ENCODE measurements around the gene RPS15.

RPS15 gene

GRCh38 chr19:1465191-1466016 is 27.2 kb downstream of the RPS15 start:
- TF ChIP-seq CTCF (IDR thresholded peaks at IDR 0.05) = peak; percentile 24 to 37
- H3K4me3 ChIP-seq = no peak overlapping the region
- H3K9me3 ChIP-seq = no peaks in the 10 kb centered on the region
- H3K27ac ChIP-seq = no peak overlapping the region
- peaks cover 8 to 10% (median 10%) of the 10 kb centered on the region in 3 donors for H3K36me3 ChIP-seq
- intact Hi-C loops (cut with DNase I; ENCODE audit: low total_unique reads) = no loop called here
- H3K4me1 ChIP-seq = peaks cover 2 to 53% (median 49%) of the 10 kb centered on the region in 4 donors
- no peak for DNase-seq
- peaks cover 5 to 55% of the 10 kb centered on the region in 2 donors for H3K27me3 ChIP-seq

GRCh38 chr19:1466018-1466460 is 27.8 kb downstream of the RPS15 start:
- Histone ChIP-seq H3K9me3 (no peaks in the 10 kb centered on the region), H3K4me1 (peaks cover 8 to 59% (median 55%) of the 10 kb centered on the region in 4 donors), H3K4me3 (no peak overlapping the region), H3K36me3 (peaks cover 1 to 4% (median 3%) of the 10 kb centered on the region in 3 donors), H3K27ac (no peak overlapping the region), H3K27me3 (peaks cover 12 to 62% of the 10 kb centered on the region in 2 donors)
- TF ChIP-seq CTCF (IDR thresholded peaks at IDR 0.05) = no peak
- DNase-seq = no peak
- intact Hi-C loops (cut with DNase I; ENCODE audit: low total_unique reads) = no loop called here

GRCh38 chr19:1466461-1467214 is 28.4 kb downstream of the RPS15 start:
- no peaks in the 10 kb centered on the region for H3K9me3 ChIP-seq
- intact Hi-C loops (cut with DNase I; ENCODE audit: low total_unique reads) = no loop called here
- H3K27ac ChIP-seq = no peak overlapping the region
- peaks cover 18 to 68% of the 10 kb centered on the region in 2 donors for H3K27me3 ChIP-seq
- H3K36me3 ChIP-seq = no peaks in the 10 kb centered on the region
- DNase-seq = no peak
- TF ChIP-seq CTCF (IDR thresholded peaks at IDR 0.05) = no peak
- no peak overlapping the region for H3K4me3 ChIP-seq
- H3K4me1 ChIP-seq = peaks cover 10 to 65% (median 61%) of the 10 kb centered on the region in 4 donors

- H3K4me1 ChIP-seq = peaks cover 10 to 70% (median 66%) of the 10 kb centered on the region in 4 donors
- peak overlapping the region in 1 of 2 donors; percentile 9 for H3K4me3 ChIP-seq
- no peak overlapping the region for H3K27ac ChIP-seq
- H3K27me3 ChIP-seq = peaks cover 23 to 73% of the 10 kb centered on the region in 2 donors
- H3K36me3 ChIP-seq = no peaks in the 10 kb centered on the region
- intact Hi-C loops (cut with DNase I; ENCODE audit: low total_unique reads) = no loop called here
- DNase-seq = no peak
- no peak for TF ChIP-seq CTCF (IDR thresholded peaks at IDR 0.05)
- no peaks in the 10 kb centered on the region for H3K9me3 ChIP-seq
These were observed 29.0 kb downstream of the RPS15 start for GRCh38 chr19:1467215-1467489.

GRCh38 chr19:1467490-1468273 is 29.5 kb downstream of the RPS15 start:
- H3K27me3 ChIP-seq = peaks cover 24 to 78% of the 10 kb centered on the region in 2 donors
- intact Hi-C loops (cut with DNase I; ENCODE audit: low total_unique reads) = no loop called here
- no peak for TF ChIP-seq CTCF (IDR thresholded peaks at IDR 0.05)
- H3K4me1 ChIP-seq = peaks cover 10 to 75% (median 71%) of the 10 kb centered on the region in 4 donors
- DNase-seq = no peak
- no peaks in the 10 kb centered on the region for H3K36me3 ChIP-seq
- H3K4me3 ChIP-seq = peak overlapping the region in 1 of 2 donors; percentile 9
- no peaks in the 10 kb centered on the region for H3K9me3 ChIP-seq
- H3K27ac ChIP-seq = no peak overlapping the region

All from tibial artery (tissue), 4 donors.